ENCODE measurements around the gene ZNF322.

The ZNF322 gene

GRCh38 chr6:26613689-26614683 lies 45.6 kb downstream of the ZNF322 start:
- no peak for DNase-seq

- no peak for DNase-seq
Observed at GRCh38 chr6:26613201-26613600, 46.3 kb downstream of the ZNF322 start.

GRCh38 chr6:26611599-26611998 lies 47.9 kb downstream of the ZNF322 start:
- DNase-seq = no peak

GRCh38 chr6:26609463-26609862 lies 50.1 kb downstream of the ZNF322 start:
- no peak for DNase-seq

- peak; percentile 38 for DNase-seq
Observed at GRCh38 chr6:26607434-26608230, 51.9 kb downstream of the ZNF322 start.

GRCh38 chr6:26604797-26605196 lies 54.7 kb downstream of the ZNF322 start:
- DNase-seq = no peak

GRCh38 chr6:26604026-26604425 lies 55.5 kb downstream of the ZNF322 start:
- DNase-seq = no peak

- no peak for DNase-seq
Observed at GRCh38 chr6:26602262-26602661, 57.3 kb downstream of the ZNF322 start.

GRCh38 chr6:26600759-26601158 lies 58.8 kb downstream of the ZNF322 start:
- DNase-seq = no peak

GRCh38 chr6:26599591-26599990 lies 60.0 kb downstream of the ZNF322 start:
- DNase-seq = no peak

GRCh38 chr6:26599134-26599533 lies 60.4 kb downstream of the ZNF322 start:
- DNase-seq = no peak

- DNase-seq = no peak
Observed at GRCh38 chr6:26598267-26598666, 61.3 kb downstream of the ZNF322 start.

- no peak for DNase-seq
Observed at GRCh38 chr6:26597821-26598220, 61.7 kb downstream of the ZNF322 start.

- no peak for DNase-seq
Observed at GRCh38 chr6:26597389-26597766, 62.2 kb downstream of the ZNF322 start.

- DNase-seq = peak; percentile 96
Observed at GRCh38 chr6:26596579-26597388, 62.8 kb downstream of the ZNF322 start, which contains the start of gene ABT1. TSS of gene ABT1 (plus strand) at chr6:26596953. CDS start at chr6:26596983, 30 bp downstream.

- peak; percentile 78 for DNase-seq
Observed at GRCh38 chr6:26595669-26596269, 63.8 kb downstream of the ZNF322 start.

- no peak for DNase-seq
Observed at GRCh38 chr6:26594730-26595632, 64.6 kb downstream of the ZNF322 start.

GRCh38 chr6:26594131-26594498 lies 65.4 kb downstream of the ZNF322 start:
- DNase-seq = no peak

- DNase-seq = no peak
Observed at GRCh38 chr6:26593278-26594130, 66.0 kb downstream of the ZNF322 start.

- DNase-seq = no peak
Observed at GRCh38 chr6:26592649-26593048, 66.9 kb downstream of the ZNF322 start.

All from GDM1 (cell line).